Testis (tissue), 3 donors: Measurements from ENCODE around the gene GNG13. TPM values are rescaled to one million over a fixed set of nuclear protein-coding genes. Genes with fewer than 3 reads are reported as not detected.
A peak's percentile ranks its signal among the peaks of the same experiment; 100 is the strongest.

ENCODE experiments used
- DNase-seq: peaks from one replicate; pipeline ENCODE4 v3.0.0-alpha.2; 2019
- H3K27ac ChIP-seq, 2 donors: fragments of 200-600 bp; sonication (generic); one replicate each; pipeline ENCODE4 v1.5.1; 2019
- H3K27me3 ChIP-seq: fragments of 200-600 bp; sonication (generic); one replicate; pipeline ENCODE4 v1.5.1; 2019
- H3K36me3 ChIP-seq: fragments of 200-600 bp; sonication (generic); one replicate; pipeline ENCODE4 v1.5.1; 2017; ENCODE audit warnings: low read depth; ENCODE audit errors: missing control alignments
- H3K4me1 ChIP-seq: fragments of 200-600 bp; sonication (generic); one replicate; pipeline ENCODE4 v1.5.1; 2019
- H3K4me3 ChIP-seq, 2 donors: fragments of 200-600 bp; sonication (generic); one replicate each; pipeline ENCODE4 v1.5.1; 2017 to 2019
- H3K9me3 ChIP-seq: fragments of 200-600 bp; sonication (generic); one replicate; pipeline ENCODE4 v1.5.1; 2017
- CTCF ChIP-seq, 3 experiments: fragments of 450-650 bp in 2 of 3; fragments of 200-600 bp in 1 of 3; sonication (generic) in 1 of 3; IDR thresholded peaks; one replicate each; pipeline ENCODE4 v1.5.1; 2016 to 2019; ENCODE audit warnings: antibody characterized with exemption in 3 of 3, mild to moderate bottlenecking in 2 of 3, moderate library complexity in 1 of 3
- POLR2A ChIP-seq: fragments of 450-650 bp; IDR thresholded peaks from one replicate; pipeline ENCODE4 v1.6.1; 2017; ENCODE audit warnings: antibody characterized with exemption, mild to moderate bottlenecking, moderate library complexity
- WGBS, 2 donors: methylation state at CpG; one replicate each; pipeline ENCODE4 v1.1.5; 2018; 5-methylcytosine and 5-hydroxymethylcytosine counted together
- intact Hi-C: fragments of 100-400 bp; cut with DNase I; formaldehyde crosslinking; loops from one replicate; pipeline ENCODE4 v1.15.1; 2023; ENCODE audit warnings: low total_unique reads
- polyA plus RNA-seq: library from polyadenylated mRNA; stranded (reverse); fragments of 350-450 nt; fragmentation: Illumina TruSeq; extraction: RNeasy Lipid Tissue Mini Kit (QIAGEN cat#74804); gene quantifications from one replicate; pipeline ENCODE4 v1.2.3, GENCODE V29; 2014; ENCODE audit warnings: low read depth, low replicate concordance; ENCODE audit not compliant: insufficient read depth
- total RNA-seq, 2 donors: library from RNA; depleted of rRNA; stranded (reverse); fragments of >200 nt; gene quantifications; one replicate each; pipeline ENCODE4 v1.2.3, GENCODE V29; 2016

The GNG13 gene
- total and polyA plus RNA-seq, 3 donors from 2014 or later: not detected

- no peak for DNase-seq
- no peaks in the 10 kb centered on the region for H3K36me3 ChIP-seq
- no peaks in the 10 kb centered on the region for H3K9me3 ChIP-seq
- no peak overlapping the region for H3K27ac ChIP-seq
- peaks cover 22% of the 10 kb centered on the region for H3K4me1 ChIP-seq
- no peak for TF ChIP-seq POLR2A
- H3K4me3 ChIP-seq: peak overlapping the region; percentile 80 to 85
- intact Hi-C loops: no loop called here
- WGBS, 2 donors: 50 to 60% methylated on average over 6 to 24 of the region's 47 CpGs
- H3K27me3 ChIP-seq: no peaks in the 10 kb centered on the region
Observed at GRCh38 chr16:787321-787966, 13.1 kb downstream of the GNG13 start.

- H3K27ac ChIP-seq: no peak overlapping the region
- DNase-seq: peak; percentile 73
- H3K4me1 ChIP-seq: peaks cover 22% of the 10 kb centered on the region
- H3K4me3 ChIP-seq: no peak overlapping the region
- WGBS, 2 donors: 71 to 97% methylated on average over 6 to 43 of the region's 58 CpGs
- TF ChIP-seq CTCF (IDR thresholded peaks at IDR 0.05): peak in 2 of 3 experiments; percentile 57 to 62
- TF ChIP-seq POLR2A: no peak
- intact Hi-C loops: no loop called here
- no peaks in the 10 kb centered on the region for H3K36me3 ChIP-seq
- H3K27me3 ChIP-seq: no peaks in the 10 kb centered on the region
- no peaks in the 10 kb centered on the region for H3K9me3 ChIP-seq
Observed at GRCh38 chr16:785563-786535, 14.7 kb downstream of the GNG13 start.

GRCh38 chr16:784431-784830, 16.1 kb downstream of the GNG13 start:
- no peak for DNase-seq
- H3K9me3 ChIP-seq: no peaks in the 10 kb centered on the region
- intact Hi-C loops: no loop called here
- no peak overlapping the region for H3K27ac ChIP-seq
- H3K4me1 ChIP-seq: peaks cover 22% of the 10 kb centered on the region
- H3K27me3 ChIP-seq: no peaks in the 10 kb centered on the region
- H3K4me3 ChIP-seq: no peak overlapping the region
- 91 to 100% methylated on average over 1 to 19 of the region's 19 CpGs for WGBS, 2 donors
- TF ChIP-seq POLR2A (no peak), CTCF (IDR thresholded peaks at IDR 0.05) (no peak)
- H3K36me3 ChIP-seq: no peaks in the 10 kb centered on the region

GRCh38 chr16:783404-784161, 17.0 kb downstream of the GNG13 start:
- Histone ChIP-seq H3K27me3 (no peaks in the 10 kb centered on the region), H3K27ac (no peak overlapping the region), H3K36me3 (no peaks in the 10 kb centered on the region), H3K4me3 (no peak overlapping the region), H3K9me3 (no peaks in the 10 kb centered on the region), H3K4me1 (peaks cover 16% of the 10 kb centered on the region)
- intact Hi-C loops: no loop called here
- TF ChIP-seq POLR2A: no peak
- TF ChIP-seq CTCF (IDR thresholded peaks at IDR 0.05): no peak
- no peak for DNase-seq
- WGBS, 2 donors: 44% methylated on average over 16 of the region's 17 CpGs; no CpG with 5 or more reads in 1 of the 2 donors
